Measurements from ENCODE around the gene PEPD.

The PEPD gene

GRCh38 chr19:33440241-33440640, 81.3 kb downstream of the PEPD start:
- H4K8ac ChIP-seq (ENCODE audit: low read length) = no peak overlapping the region
- no peak overlapping the region for H2AFZ ChIP-seq (ENCODE audit: low read depth, low read length)
- H3K23ac ChIP-seq (ENCODE audit: low read length in 2 of 2) = no peak overlapping the region
- no peak overlapping the region for H2BK5ac ChIP-seq (ENCODE audit: low read depth, low read length, poor library complexity, severe bottlenecking)
- H3K36me3 ChIP-seq (ENCODE audit: control insufficient read depth in 1 of 2, insufficient read depth in 2 of 2, low read depth in 1 of 2, low read length in 2 of 2) = peaks cover 7 to 17% of the 10 kb centered on the region in 2 experiments
- H2BK12ac ChIP-seq (ENCODE audit: low read length in 2 of 2) = no peak overlapping the region
- H2BK15ac ChIP-seq (ENCODE audit: low read depth, poor library complexity, severe bottlenecking) = no peak overlapping the region
- 83% methylated on average over 6 of the region's 6 CpGs for WGBS
- H3K79me1 ChIP-seq (replicated peaks; ENCODE audit: low read length, poor library complexity, severe bottlenecking) = peaks cover 4% of the 10 kb centered on the region
- H3K27ac ChIP-seq (ENCODE audit: low read length, poor library complexity, severe bottlenecking) = no peak overlapping the region
- H2BK120ac ChIP-seq (ENCODE audit: low read depth, low read length) = no peak overlapping the region
- H3K4me3 ChIP-seq (ENCODE audit: insufficient read depth in 1 of 2, low read depth in 1 of 2, low read length in 2 of 2) = no peak overlapping the region
- no peak overlapping the region for H3K4ac ChIP-seq (ENCODE audit: low read depth in 1 of 2, low read length in 2 of 2)
- no peak overlapping the region for H4K91ac ChIP-seq (ENCODE audit: low read length)
- H3K4me1 ChIP-seq (ENCODE audit: control insufficient read depth, insufficient read depth, low read depth, low read length) = peaks cover 16% of the 10 kb centered on the region
- no peak for DNase-seq
- H3K27me3 ChIP-seq (ENCODE audit: control insufficient read depth in 1 of 2, insufficient read depth in 1 of 2, low read length in 2 of 2) = no peaks in the 10 kb centered on the region
- no peak overlapping the region for H3K14ac ChIP-seq (ENCODE audit: low read length in 2 of 2)
- no peak overlapping the region for H2AK5ac ChIP-seq (ENCODE audit: low read length, severe bottlenecking)
- no peak overlapping the region for H3K4me2 ChIP-seq (ENCODE audit: low read length, poor library complexity, severe bottlenecking)
- no peak overlapping the region for H3K18ac ChIP-seq (ENCODE audit: low read depth in 1 of 2, low read length in 2 of 2)
- no peak overlapping the region for H3K9ac ChIP-seq (ENCODE audit: low read length)
- H3K9me3 ChIP-seq (ENCODE audit: control insufficient read depth, low read length) = no peaks in the 10 kb centered on the region

GRCh38 chr19:33438987-33439781, 82.4 kb downstream of the PEPD start:
- H2BK15ac ChIP-seq (ENCODE audit: low read depth, poor library complexity, severe bottlenecking) = no peak overlapping the region
- H3K18ac ChIP-seq (ENCODE audit: low read depth in 1 of 2, low read length in 2 of 2) = no peak overlapping the region
- no peak overlapping the region for H3K4me3 ChIP-seq (ENCODE audit: insufficient read depth in 1 of 2, low read depth in 1 of 2, low read length in 2 of 2)
- no peak overlapping the region for H3K4me2 ChIP-seq (ENCODE audit: low read length, poor library complexity, severe bottlenecking)
- H3K9me3 ChIP-seq (ENCODE audit: control insufficient read depth, low read length) = no peaks in the 10 kb centered on the region
- H2BK120ac ChIP-seq (ENCODE audit: low read depth, low read length) = no peak overlapping the region
- peaks cover 7 to 14% of the 10 kb centered on the region in 2 experiments for H3K36me3 ChIP-seq (ENCODE audit: control insufficient read depth in 1 of 2, insufficient read depth in 2 of 2, low read depth in 1 of 2, low read length in 2 of 2)
- H3K27me3 ChIP-seq (ENCODE audit: control insufficient read depth in 1 of 2, insufficient read depth in 1 of 2, low read length in 2 of 2) = no peaks in the 10 kb centered on the region
- H3K4me1 ChIP-seq (ENCODE audit: control insufficient read depth, insufficient read depth, low read depth, low read length) = peaks cover 26% of the 10 kb centered on the region
- no peak overlapping the region for H4K8ac ChIP-seq (ENCODE audit: low read length)
- no peak overlapping the region for H3K14ac ChIP-seq (ENCODE audit: low read length in 2 of 2)
- no peak overlapping the region for H2AK5ac ChIP-seq (ENCODE audit: low read length, severe bottlenecking)
- H2AFZ ChIP-seq (ENCODE audit: low read depth, low read length) = no peak overlapping the region
- H2BK12ac ChIP-seq (ENCODE audit: low read length in 2 of 2) = no peak overlapping the region
- 90% methylated on average over 14 of the region's 16 CpGs for WGBS
- no peak overlapping the region for H2BK5ac ChIP-seq (ENCODE audit: low read depth, low read length, poor library complexity, severe bottlenecking)
- no peak overlapping the region for H3K9ac ChIP-seq (ENCODE audit: low read length)
- H3K4ac ChIP-seq (ENCODE audit: low read depth in 1 of 2, low read length in 2 of 2) = no peak overlapping the region
- H3K23ac ChIP-seq (ENCODE audit: low read length in 2 of 2) = no peak overlapping the region
- DNase-seq = no peak
- H3K27ac ChIP-seq (ENCODE audit: low read length, poor library complexity, severe bottlenecking) = no peak overlapping the region
- peaks cover 4% of the 10 kb centered on the region for H3K79me1 ChIP-seq (replicated peaks; ENCODE audit: low read length, poor library complexity, severe bottlenecking)
- H4K91ac ChIP-seq (ENCODE audit: low read length) = no peak overlapping the region

GRCh38 chr19:33437821-33438671, 83.5 kb downstream of the PEPD start:
- peaks cover 4% of the 10 kb centered on the region for H3K79me1 ChIP-seq (replicated peaks; ENCODE audit: low read length, poor library complexity, severe bottlenecking)
- H4K91ac ChIP-seq (ENCODE audit: low read length) = no peak overlapping the region
- no peaks in the 10 kb centered on the region for H3K9me3 ChIP-seq (ENCODE audit: control insufficient read depth, low read length)
- H2AK5ac ChIP-seq (ENCODE audit: low read length, severe bottlenecking) = no peak overlapping the region
- DNase-seq = no peak
- peaks cover 26% of the 10 kb centered on the region for H3K4me1 ChIP-seq (ENCODE audit: control insufficient read depth, insufficient read depth, low read depth, low read length)
- H3K4me2 ChIP-seq (ENCODE audit: low read length, poor library complexity, severe bottlenecking) = no peak overlapping the region
- no peak overlapping the region for H3K27ac ChIP-seq (ENCODE audit: low read length, poor library complexity, severe bottlenecking)
- no peak overlapping the region for H3K9ac ChIP-seq (ENCODE audit: low read length)
- no peak overlapping the region for H2BK15ac ChIP-seq (ENCODE audit: low read depth, poor library complexity, severe bottlenecking)
- H2BK12ac ChIP-seq (ENCODE audit: low read length in 2 of 2) = no peak overlapping the region
- H3K4ac ChIP-seq (ENCODE audit: low read depth in 1 of 2, low read length in 2 of 2) = no peak overlapping the region
- no peak overlapping the region for H3K18ac ChIP-seq (ENCODE audit: low read depth in 1 of 2, low read length in 2 of 2)
- no peak overlapping the region for H3K23ac ChIP-seq (ENCODE audit: low read length in 2 of 2)
- peaks cover 0 to 8% of the 10 kb centered on the region in 2 experiments for H3K36me3 ChIP-seq (ENCODE audit: control insufficient read depth in 1 of 2, insufficient read depth in 2 of 2, low read depth in 1 of 2, low read length in 2 of 2)
- no peak overlapping the region for H3K14ac ChIP-seq (ENCODE audit: low read length in 2 of 2)
- H2AFZ ChIP-seq (ENCODE audit: low read depth, low read length) = no peak overlapping the region
- H2BK120ac ChIP-seq (ENCODE audit: low read depth, low read length) = no peak overlapping the region
- H2BK5ac ChIP-seq (ENCODE audit: low read depth, low read length, poor library complexity, severe bottlenecking) = no peak overlapping the region
- no peak overlapping the region for H3K4me3 ChIP-seq (ENCODE audit: insufficient read depth in 1 of 2, low read depth in 1 of 2, low read length in 2 of 2)
- 86% methylated on average over 11 of the region's 11 CpGs for WGBS
- H3K27me3 ChIP-seq (ENCODE audit: control insufficient read depth in 1 of 2, insufficient read depth in 1 of 2, low read length in 2 of 2) = no peaks in the 10 kb centered on the region
- no peak overlapping the region for H4K8ac ChIP-seq (ENCODE audit: low read length)

GRCh38 chr19:33437393-33437820, 84.2 kb downstream of the PEPD start:
- Histone ChIP-seq H3K36me3 (ENCODE audit: control insufficient read depth in 1 of 2, insufficient read depth in 2 of 2, low read depth in 1 of 2, low read length in 2 of 2) (peaks cover 0 to 10% of the 10 kb centered on the region in 2 experiments), H3K4me3 (ENCODE audit: insufficient read depth in 1 of 2, low read depth in 1 of 2, low read length in 2 of 2) (no peak overlapping the region), H3K27ac (ENCODE audit: low read length, poor library complexity, severe bottlenecking) (no peak overlapping the region), H3K27me3 (ENCODE audit: control insufficient read depth in 1 of 2, insufficient read depth in 1 of 2, low read length in 2 of 2) (no peaks in the 10 kb centered on the region), H2BK5ac (ENCODE audit: low read depth, low read length, poor library complexity, severe bottlenecking) (no peak overlapping the region), H4K8ac (ENCODE audit: low read length) (no peak overlapping the region), H3K14ac (ENCODE audit: low read length in 2 of 2) (no peak overlapping the region), H3K9ac (ENCODE audit: low read length) (no peak overlapping the region), H2BK12ac (ENCODE audit: low read length in 2 of 2) (no peak overlapping the region), H2AFZ (ENCODE audit: low read depth, low read length) (no peak overlapping the region), H2AK5ac (ENCODE audit: low read length, severe bottlenecking) (no peak overlapping the region), H2BK120ac (ENCODE audit: low read depth, low read length) (no peak overlapping the region), H4K91ac (ENCODE audit: low read length) (no peak overlapping the region), H3K4ac (ENCODE audit: low read depth in 1 of 2, low read length in 2 of 2) (no peak overlapping the region), H2BK15ac (ENCODE audit: low read depth, poor library complexity, severe bottlenecking) (no peak overlapping the region), H3K4me1 (ENCODE audit: control insufficient read depth, insufficient read depth, low read depth, low read length) (peaks cover 26% of the 10 kb centered on the region), H3K18ac (ENCODE audit: low read depth in 1 of 2, low read length in 2 of 2) (no peak overlapping the region), H3K79me1 (replicated peaks; ENCODE audit: low read length, poor library complexity, severe bottlenecking) (peaks cover 1% of the 10 kb centered on the region), H3K9me3 (ENCODE audit: control insufficient read depth, low read length) (no peaks in the 10 kb centered on the region), H3K4me2 (ENCODE audit: low read length, poor library complexity, severe bottlenecking) (no peak overlapping the region), H3K23ac (ENCODE audit: low read length in 2 of 2) (no peak overlapping the region)
- DNase-seq = no peak
- 94% methylated on average over 10 of the region's 11 CpGs for WGBS

All from mesenchymal stem cell (in vitro differentiated cells and primary cell).